SU-DHL-6 (cell line): Measurements from ENCODE around the gene AGL.

Experiments
- H2AFZ ChIP-seq: fragments of 200-600 bp; sonication (generic); 2 replicates; pipeline ENCODE4 v1.6.1; 2014; ENCODE audit warnings: low read depth, mild to moderate bottlenecking, moderate library complexity, mixed read lengths, antibody characterized with exemption, low read length; ENCODE audit not compliant: severe bottlenecking
- H3F3A ChIP-seq: fragments of 200-600 bp; shearing (Covaris generic); 2 replicates; pipeline ENCODE4 v1.6.0; 2016; ENCODE audit warnings: antibody characterized with exemption, mild to moderate bottlenecking; ENCODE audit not compliant: insufficient read depth
- H3K27ac ChIP-seq: fragments of 200-600 bp; sonication (generic); 2 replicates; pipeline ENCODE4 v1.5.1; 2016; ENCODE audit warnings: low read depth, mild to moderate bottlenecking, low read length, moderate library complexity, mixed read lengths
- H3K27me3 ChIP-seq: fragments of 200-600 bp; sonication (generic), shearing (Covaris generic); 2 replicates; pipeline ENCODE4 v1.6.0; 2014; ENCODE audit warnings: mild to moderate bottlenecking, low read length
- H3K36me3 ChIP-seq: fragments of 200-600 bp; sonication (generic); 2 replicates; pipeline ENCODE4 v1.6.1; 2014; ENCODE audit warnings: mild to moderate bottlenecking, low read length, mixed read lengths
- H3K4me2 ChIP-seq: fragments of 300-600, 200-600 bp; shearing (Covaris generic), sonication (generic); 2 replicates; pipeline ENCODE4 v1.6.0; 2014; ENCODE audit warnings: low read length, low read depth, mild to moderate bottlenecking; ENCODE audit not compliant: poor library complexity, severe bottlenecking
- H3K4me3 ChIP-seq: fragments of 200-600 bp; sonication (generic); 2 replicates; pipeline ENCODE4 v1.5.1; 2014; ENCODE audit warnings: antibody characterized with exemption, low read length, mild to moderate bottlenecking, mixed read lengths; ENCODE audit not compliant: insufficient read depth, poor library complexity, severe bottlenecking
- H3K79me2 ChIP-seq: fragments of 200-600 bp; sonication (generic); 2 replicates; pipeline ENCODE4 v1.6.1; 2014; ENCODE audit warnings: mild to moderate bottlenecking, low read length, moderate library complexity; ENCODE audit not compliant: insufficient read depth
- H3K9ac ChIP-seq: fragments of 200-600 bp; sonication (generic); 2 replicates; pipeline ENCODE4 v1.7.0; 2014; ENCODE audit warnings: mild to moderate bottlenecking, low read length
- H3K9me2 ChIP-seq: fragments of 200-600 bp; sonication (generic); replicated peaks from 2 replicates; pipeline ENCODE4 v1.6.1; 2014; ENCODE audit warnings: low read length; ENCODE audit not compliant: insufficient read depth
- H3K9me3 ChIP-seq: fragments of 200-600 bp; sonication (generic); 2 replicates; pipeline ENCODE4 v1.6.1; 2014; ENCODE audit warnings: low read length, mixed read lengths; ENCODE audit not compliant: insufficient read depth
- H4K20me1 ChIP-seq: fragments of 200-600 bp; sonication (generic); 2 replicates; pipeline ENCODE4 v1.6.1; 2014; ENCODE audit warnings: low read depth, mild to moderate bottlenecking, antibody characterized with exemption, low read length, moderate library complexity, mixed read lengths
- EZH2phosphoT487 ChIP-seq: fragments of 200-600 bp; sonication (generic), shearing (Covaris generic); conservative IDR thresholded peaks from 2 replicates; pipeline ENCODE4 v1.6.1; 2018; ENCODE audit warnings: mild to moderate bottlenecking, antibody characterized with exemption, low read length, moderate library complexity, mixed read lengths
- TF ChIP-seq, protein P1 (sequence below): fragments of 200-600 bp; sonication (generic); IDR thresholded peaks from one replicate; pipeline ENCODE4 v1.5.1; 2017; ENCODE audit warnings: antibody characterized with exemption, mild to moderate bottlenecking, low read length, moderate library complexity; ENCODE audit not compliant: insufficient read depth, poor library complexity, severe bottlenecking

The AGL gene

DNA sequence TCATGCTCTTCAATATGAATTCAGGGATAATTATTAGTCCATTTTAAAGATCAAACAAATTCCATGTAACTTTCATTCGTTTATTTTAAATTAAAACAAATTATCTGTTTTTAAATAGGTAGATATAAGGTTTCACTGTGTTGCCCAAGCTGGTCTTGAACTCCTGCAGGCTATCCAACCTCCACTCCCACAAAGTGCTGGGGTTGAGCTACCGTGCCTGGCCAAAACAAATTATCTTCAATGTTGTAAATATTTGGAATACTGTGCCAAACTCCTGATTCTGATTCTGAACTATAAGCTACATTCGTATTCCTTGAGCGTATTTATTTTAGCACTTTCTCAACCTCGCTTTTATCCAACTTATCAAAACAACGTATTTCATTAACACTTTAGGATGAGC lies 19.6 kb downstream of the AGL start:
- TF ChIP-seq, protein P1, sequence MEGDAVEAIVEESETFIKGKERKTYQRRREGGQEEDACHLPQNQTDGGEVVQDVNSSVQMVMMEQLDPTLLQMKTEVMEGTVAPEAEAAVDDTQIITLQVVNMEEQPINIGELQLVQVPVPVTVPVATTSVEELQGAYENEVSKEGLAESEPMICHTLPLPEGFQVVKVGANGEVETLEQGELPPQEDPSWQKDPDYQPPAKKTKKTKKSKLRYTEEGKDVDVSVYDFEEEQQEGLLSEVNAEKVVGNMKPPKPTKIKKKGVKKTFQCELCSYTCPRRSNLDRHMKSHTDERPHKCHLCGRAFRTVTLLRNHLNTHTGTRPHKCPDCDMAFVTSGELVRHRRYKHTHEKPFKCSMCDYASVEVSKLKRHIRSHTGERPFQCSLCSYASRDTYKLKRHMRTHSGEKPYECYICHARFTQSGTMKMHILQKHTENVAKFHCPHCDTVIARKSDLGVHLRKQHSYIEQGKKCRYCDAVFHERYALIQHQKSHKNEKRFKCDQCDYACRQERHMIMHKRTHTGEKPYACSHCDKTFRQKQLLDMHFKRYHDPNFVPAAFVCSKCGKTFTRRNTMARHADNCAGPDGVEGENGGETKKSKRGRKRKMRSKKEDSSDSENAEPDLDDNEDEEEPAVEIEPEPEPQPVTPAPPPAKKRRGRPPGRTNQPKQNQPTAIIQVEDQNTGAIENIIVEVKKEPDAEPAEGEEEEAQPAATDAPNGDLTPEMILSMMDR = no peak
- Histone ChIP-seq H2AFZ (no peak overlapping the region), H3K79me2 (no peaks in the 10 kb centered on the region), H4K20me1 (no peaks in the 10 kb centered on the region), H3K27me3 (no peaks in the 10 kb centered on the region), H3K4me2 (no peak overlapping the region), H3K9me3 (no peaks in the 10 kb centered on the region), H3K27ac (no peak overlapping the region), H3K9ac (no peak overlapping the region), H3K4me3 (no peak overlapping the region), H3F3A (no peaks in the 10 kb centered on the region), H3K9me2 (no peaks in the 10 kb centered on the region), H3K36me3 (peaks cover 2% of the 10 kb centered on the region; the same call in 1 of the 2 replicates)

DNA sequence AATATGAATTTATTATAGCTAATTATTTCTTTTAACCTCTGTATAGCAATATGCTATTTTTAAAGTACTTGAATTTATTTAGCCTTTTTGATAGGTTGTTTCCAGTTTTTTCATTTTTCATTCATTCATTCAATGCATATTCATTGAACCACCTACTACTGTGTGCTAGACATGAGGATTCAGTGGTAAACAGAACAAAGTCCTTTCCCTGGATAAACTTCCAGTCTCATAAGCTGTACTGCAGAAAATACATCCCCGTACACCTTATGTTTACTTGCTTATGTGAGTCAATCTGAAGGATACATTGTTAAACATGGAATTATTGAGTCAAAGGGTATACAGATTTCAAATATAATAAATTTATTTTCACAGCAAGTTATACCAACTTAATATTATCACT lies 21.9 kb downstream of the AGL start:
- Histone ChIP-seq H3K4me2 (no peak overlapping the region), H3K9ac (no peak overlapping the region), H3K79me2 (no peaks in the 10 kb centered on the region), H3K9me3 (no peaks in the 10 kb centered on the region), H3F3A (no peaks in the 10 kb centered on the region), H3K27ac (no peak overlapping the region), H3K9me2 (no peaks in the 10 kb centered on the region), H3K36me3 (peaks cover 6% of the 10 kb centered on the region; the same call in 1 of the 2 replicates), H2AFZ (no peak overlapping the region), H3K27me3 (no peaks in the 10 kb centered on the region), H3K4me3 (no peak overlapping the region), H4K20me1 (no peaks in the 10 kb centered on the region)
- TF ChIP-seq EZH2phosphoT487 = no peak
- TF ChIP-seq, protein P1 = no peak

DNA sequence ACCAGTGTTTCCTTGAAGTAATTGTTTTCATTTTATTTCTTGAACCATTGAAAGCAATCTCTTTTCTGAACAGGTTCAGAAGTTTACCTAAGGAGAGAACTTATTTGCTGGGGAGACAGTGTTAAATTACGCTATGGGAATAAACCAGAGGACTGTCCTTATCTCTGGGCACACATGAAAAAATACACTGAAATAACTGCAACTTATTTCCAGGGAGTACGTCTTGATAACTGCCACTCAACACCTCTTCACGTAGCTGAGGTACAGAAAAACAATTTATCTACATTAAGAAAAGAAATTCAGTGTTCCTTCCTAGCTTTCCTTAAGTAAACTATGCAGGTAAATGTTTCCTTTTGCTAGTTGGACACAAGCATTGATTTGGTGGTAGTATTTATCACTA lies 27.4 kb downstream of the AGL start:
- H3K27me3 ChIP-seq = no peaks in the 10 kb centered on the region
- H3K9me2 ChIP-seq = no peaks in the 10 kb centered on the region
- no peak overlapping the region for H3K9ac ChIP-seq
- H3K4me2 ChIP-seq = no peak overlapping the region
- no peak overlapping the region for H3K4me3 ChIP-seq
- H3K79me2 ChIP-seq = no peaks in the 10 kb centered on the region
- no peak overlapping the region for H2AFZ ChIP-seq
- no peaks in the 10 kb centered on the region for H3F3A ChIP-seq
- H4K20me1 ChIP-seq = no peaks in the 10 kb centered on the region
- H3K27ac ChIP-seq = no peak overlapping the region
- H3K9me3 ChIP-seq = no peaks in the 10 kb centered on the region
- no peak for TF ChIP-seq EZH2phosphoT487
- TF ChIP-seq, protein P1 = no peak
- peaks cover 33% of the 10 kb centered on the region; the same call in 1 of the 2 replicates for H3K36me3 ChIP-seq

DNA sequence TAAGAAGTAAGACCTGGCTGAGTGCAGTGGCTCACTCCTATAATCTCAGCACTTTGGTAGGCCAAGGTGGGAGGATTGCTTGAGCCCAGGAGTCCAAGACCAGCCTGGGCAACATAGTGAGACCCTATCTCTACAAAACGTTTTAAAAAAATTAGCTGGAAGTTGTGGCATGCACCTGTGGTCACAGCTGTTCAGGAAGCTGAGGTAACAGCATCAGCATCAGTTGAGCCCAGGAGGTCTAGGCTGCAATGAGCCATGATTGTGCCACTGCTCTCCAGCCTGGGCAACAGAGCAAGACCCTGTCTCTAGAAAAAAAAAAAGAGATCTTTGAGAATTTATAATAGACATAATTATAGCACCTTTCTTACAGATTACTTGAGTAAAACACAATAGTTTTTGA lies 36.0 kb downstream of the AGL start:
- Histone ChIP-seq H3K9me3 (no peaks in the 10 kb centered on the region), H3K27ac (no peak overlapping the region), H3K9me2 (no peaks in the 10 kb centered on the region), H2AFZ (no peak overlapping the region), H3K27me3 (no peaks in the 10 kb centered on the region), H4K20me1 (no peaks in the 10 kb centered on the region), H3K9ac (no peak overlapping the region), H3K79me2 (no peaks in the 10 kb centered on the region), H3K4me3 (no peak overlapping the region), H3F3A (0 out of 2 replicates have a peak, but pooled peaks cover 4% of the 10 kb centered on the region), H3K4me2 (no peak overlapping the region), H3K36me3 (peaks cover 36% of the 10 kb centered on the region; the same call in 1 of the 2 replicates)
- no peak for TF ChIP-seq EZH2phosphoT487
- TF ChIP-seq, protein P1 = no peak
